Stomach (tissue), 9 donors: Measurements from ENCODE around the gene SOX6. TPM values are rescaled to one million over a fixed set of nuclear protein-coding genes. Genes with fewer than 3 reads are reported as not detected.

Source experiments
- DNase-seq, 2 donors: peaks; one replicate each; pipeline versions ENCODE4 v3.0.0 to v3.0.0-alpha.2; 2013 to 2019
- H3K27ac ChIP-seq, 5 donors: fragments of 200-600 bp in 4 of 5; sonication (generic) in 4 of 5; one replicate each; pipeline ENCODE4 v1.5.1; 2013 to 2019; ENCODE audit warnings: mild to moderate bottlenecking in 1 of 5, moderate library complexity in 1 of 5
- H3K27me3 ChIP-seq, 3 donors: fragments of 200-600 bp; sonication (generic); one replicate each; pipeline ENCODE4 v1.5.1; 2017 to 2019; ENCODE audit warnings: mixed run types in 1 of 3
- H3K36me3 ChIP-seq, 4 donors: fragments of 200-600 bp; sonication (generic); 1 replicate in 3 of 4; 2 replicates in 1 of 4; pipeline ENCODE4 v1.5.1; 2016 to 2019
- H3K4me1 ChIP-seq, 4 donors: fragments of 200-600 bp; sonication (generic); one replicate each; pipeline ENCODE4 v1.5.1; 2016 to 2019
- H3K4me3 ChIP-seq, 4 donors: fragments of 200-600 bp; sonication (generic) in 3 of 4; one replicate each; pipeline ENCODE4 v1.5.1; 2016 to 2019; ENCODE audit warnings: mild to moderate bottlenecking in 1 of 4
- H3K9me3 ChIP-seq, 4 donors: fragments of 200-600 bp; sonication (generic); one replicate each; pipeline ENCODE4 v1.5.1; 2016 to 2019
- EP300 ChIP-seq: sonication (generic); formaldehyde crosslinking; IDR thresholded peaks from one replicate; pipeline ENCODE4 v1.6.1; 2017; ENCODE audit warnings: antibody characterized with exemption
- POLR2A ChIP-seq, 4 donors: fragments of 450-650 bp; IDR thresholded peaks; one replicate each; pipeline ENCODE4 v1.6.1; 2016; ENCODE audit warnings: antibody characterized with exemption in 4 of 4, control low read depth in 2 of 4, mild to moderate bottlenecking in 1 of 4, moderate library complexity in 1 of 4
- POLR2AphosphoS5 ChIP-seq, 3 donors: sonication (generic); formaldehyde crosslinking; IDR thresholded peaks; one replicate each; pipeline ENCODE4 v1.6.1; 2016; ENCODE audit warnings: antibody characterized with exemption in 3 of 3
- WGBS, 5 donors: extraction: QIAGEN DNeasy Blood & Tissue Kit in 3 of 5; methylation state at CpG; one replicate each; pipeline versions ENCODE4 v1.1.5 to v1.1.7; 2013 to 2018; 5-methylcytosine and 5-hydroxymethylcytosine counted together
- intact Hi-C: fragments of 100-400 bp; cut with DNase I; formaldehyde crosslinking; loops from one replicate; pipeline ENCODE4 v1.15.1; 2023; ENCODE audit warnings: low total_unique reads
- polyA plus RNA-seq, 3 donors: library from polyadenylated mRNA; stranded (reverse); fragments of 200-250 nt; gene quantifications; one replicate each; pipeline ENCODE4 v1.2.3, GENCODE V29; 2013
- total RNA-seq, 5 donors: library from RNA; depleted of rRNA; stranded (reverse); fragments of >200 nt; gene quantifications; one replicate each; pipeline versions ENCODE4 v1.1.0 to v1.2.3, GENCODE V29; 2014 to 2016
- TF ChIP-seq, protein P1 (sequence below), 7 experiments: fragments of 450-650 bp in 4 of 7; fragments of 200-600 bp in 3 of 7; sonication (generic) in 3 of 7; IDR thresholded peaks; one replicate each; pipeline ENCODE4 v1.5.1; 2016 to 2019; ENCODE audit warnings: antibody characterized with exemption in 7 of 7, control low read depth in 2 of 7, mild to moderate bottlenecking in 1 of 7
- donor health status: healthy with polysubstance abuse.
- donor health status: Bipolar disorder and iron deficiency.
- donor health status: healthy.

SOX6 gene
- total and polyA plus RNA-seq, 8 donors: 1.2 to 13.6 (median 4.5) TPM

DNA sequence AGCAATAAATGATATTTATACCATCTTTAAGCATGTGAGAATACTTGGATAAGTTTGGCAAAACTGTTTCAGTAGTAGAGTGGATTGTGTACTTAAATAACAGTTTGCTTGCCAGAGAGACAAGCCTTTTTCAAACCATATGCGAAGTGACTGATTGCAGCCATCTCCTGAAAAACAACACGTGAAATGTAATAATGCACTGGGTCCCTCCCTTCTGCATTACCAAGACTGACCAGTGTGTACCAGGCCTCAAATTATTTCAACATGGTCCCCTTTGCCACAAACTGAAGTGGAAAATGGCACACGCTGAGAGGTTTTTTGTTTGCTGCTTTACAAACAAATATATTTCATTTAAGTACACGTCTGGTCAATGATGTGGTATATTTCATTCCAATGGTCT lies 337.4 kb downstream of the SOX6 start:
- 86 to 92% (median 89%) methylated on average over 4 of the region's 4 CpGs for WGBS, 5 donors
- Histone ChIP-seq H3K4me1 (no peaks in the 10 kb centered on the region), H3K27ac (no peak overlapping the region), H3K36me3 (no peaks in the 10 kb centered on the region), H3K27me3 (no peaks in the 10 kb centered on the region), H3K4me3 (no peak overlapping the region), H3K9me3 (no peaks in the 10 kb centered on the region)
- DNase-seq: no peak
- intact Hi-C loops: no loop called here
- TF ChIP-seq POLR2A (IDR thresholded peaks at IDR 0.05) (no peak), EP300 (no peak), POLR2AphosphoS5 (IDR thresholded peaks at IDR 0.05) (no peak)
- TF ChIP-seq, protein P1, sequence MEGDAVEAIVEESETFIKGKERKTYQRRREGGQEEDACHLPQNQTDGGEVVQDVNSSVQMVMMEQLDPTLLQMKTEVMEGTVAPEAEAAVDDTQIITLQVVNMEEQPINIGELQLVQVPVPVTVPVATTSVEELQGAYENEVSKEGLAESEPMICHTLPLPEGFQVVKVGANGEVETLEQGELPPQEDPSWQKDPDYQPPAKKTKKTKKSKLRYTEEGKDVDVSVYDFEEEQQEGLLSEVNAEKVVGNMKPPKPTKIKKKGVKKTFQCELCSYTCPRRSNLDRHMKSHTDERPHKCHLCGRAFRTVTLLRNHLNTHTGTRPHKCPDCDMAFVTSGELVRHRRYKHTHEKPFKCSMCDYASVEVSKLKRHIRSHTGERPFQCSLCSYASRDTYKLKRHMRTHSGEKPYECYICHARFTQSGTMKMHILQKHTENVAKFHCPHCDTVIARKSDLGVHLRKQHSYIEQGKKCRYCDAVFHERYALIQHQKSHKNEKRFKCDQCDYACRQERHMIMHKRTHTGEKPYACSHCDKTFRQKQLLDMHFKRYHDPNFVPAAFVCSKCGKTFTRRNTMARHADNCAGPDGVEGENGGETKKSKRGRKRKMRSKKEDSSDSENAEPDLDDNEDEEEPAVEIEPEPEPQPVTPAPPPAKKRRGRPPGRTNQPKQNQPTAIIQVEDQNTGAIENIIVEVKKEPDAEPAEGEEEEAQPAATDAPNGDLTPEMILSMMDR (IDR thresholded peaks at IDR 0.05): no peak

DNA sequence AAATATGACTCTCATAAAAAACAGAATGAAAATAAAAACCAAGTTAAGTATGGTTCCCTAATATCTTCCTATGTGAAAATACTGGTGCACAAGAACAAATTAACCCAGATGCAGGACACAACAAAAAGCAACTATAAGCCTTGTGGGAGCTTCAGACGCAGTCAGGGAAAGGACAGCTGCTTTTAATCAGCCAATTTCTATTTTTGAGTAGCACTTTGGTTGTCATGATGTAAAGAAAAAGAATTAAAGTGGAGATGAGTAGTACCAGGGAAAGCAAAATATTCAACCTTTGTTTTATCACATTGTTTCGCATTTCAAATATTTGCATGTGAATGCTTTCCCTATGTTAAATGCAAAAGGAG lies 339.9 kb downstream of the SOX6 start:
- H3K4me1 ChIP-seq: no peaks in the 10 kb centered on the region
- H3K27ac ChIP-seq: no peak overlapping the region
- TF ChIP-seq EP300: no peak
- TF ChIP-seq, protein P1 (IDR thresholded peaks at IDR 0.05): no peak
- TF ChIP-seq POLR2A (IDR thresholded peaks at IDR 0.05): no peak
- TF ChIP-seq POLR2AphosphoS5 (IDR thresholded peaks at IDR 0.05): no peak
- no peaks in the 10 kb centered on the region for H3K27me3 ChIP-seq
- no peaks in the 10 kb centered on the region for H3K36me3 ChIP-seq
- 92 to 95% (median 94%) methylated on average over 2 of the region's 2 CpGs for WGBS, 5 donors
- intact Hi-C loops: no loop called here
- no peak overlapping the region for H3K4me3 ChIP-seq
- no peak for DNase-seq
- H3K9me3 ChIP-seq: no peaks in the 10 kb centered on the region

DNA sequence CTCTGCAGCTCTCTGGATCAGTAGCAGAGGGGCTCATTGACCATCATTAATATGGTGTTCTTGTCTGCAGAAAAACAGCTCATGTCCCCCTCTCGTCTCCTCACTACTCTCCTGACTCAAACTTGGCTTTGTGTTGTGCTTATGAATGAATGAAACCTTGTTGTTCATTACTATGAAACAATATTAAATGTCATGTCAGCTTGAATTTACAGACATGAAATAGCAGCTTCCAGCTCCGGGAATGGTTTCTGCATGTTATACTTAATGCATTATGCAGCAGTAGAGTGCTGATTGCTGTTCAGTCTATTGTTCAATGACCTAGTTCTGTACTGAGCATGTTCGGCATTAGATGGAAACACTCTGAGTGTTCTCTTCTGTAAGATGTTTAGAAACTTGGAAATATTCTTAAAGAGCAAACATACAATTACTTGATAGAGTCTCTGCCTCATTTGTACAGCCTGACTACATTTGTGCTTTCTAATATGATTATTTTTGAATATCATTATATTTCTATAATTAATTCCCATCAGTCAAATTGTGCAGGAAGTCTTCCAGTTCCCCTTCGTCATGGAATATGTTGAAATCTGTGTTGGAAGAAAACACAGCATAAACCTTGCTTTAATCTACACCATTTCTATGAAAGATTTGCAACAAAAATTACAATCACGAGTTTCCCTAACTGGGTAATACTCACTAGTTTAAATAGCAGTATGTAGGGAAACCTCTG lies 340.4 kb downstream of the SOX6 start:
- Histone ChIP-seq H3K36me3 (no peaks in the 10 kb centered on the region), H3K27ac (no peak overlapping the region), H3K4me3 (no peak overlapping the region), H3K9me3 (no peaks in the 10 kb centered on the region), H3K27me3 (no peaks in the 10 kb centered on the region), H3K4me1 (no peaks in the 10 kb centered on the region)
- intact Hi-C loops: no loop called here
- no peak for DNase-seq
- whole genome bisulfite sequencing, 5 donors: 80 to 94% (median 87%) methylated on average over 5 of the region's 5 CpGs
- TF ChIP-seq POLR2AphosphoS5 (IDR thresholded peaks at IDR 0.05): no peak
- no peak for TF ChIP-seq POLR2A (IDR thresholded peaks at IDR 0.05)
- TF ChIP-seq, protein P1 (IDR thresholded peaks at IDR 0.05): no peak
- no peak for TF ChIP-seq EP300

DNA sequence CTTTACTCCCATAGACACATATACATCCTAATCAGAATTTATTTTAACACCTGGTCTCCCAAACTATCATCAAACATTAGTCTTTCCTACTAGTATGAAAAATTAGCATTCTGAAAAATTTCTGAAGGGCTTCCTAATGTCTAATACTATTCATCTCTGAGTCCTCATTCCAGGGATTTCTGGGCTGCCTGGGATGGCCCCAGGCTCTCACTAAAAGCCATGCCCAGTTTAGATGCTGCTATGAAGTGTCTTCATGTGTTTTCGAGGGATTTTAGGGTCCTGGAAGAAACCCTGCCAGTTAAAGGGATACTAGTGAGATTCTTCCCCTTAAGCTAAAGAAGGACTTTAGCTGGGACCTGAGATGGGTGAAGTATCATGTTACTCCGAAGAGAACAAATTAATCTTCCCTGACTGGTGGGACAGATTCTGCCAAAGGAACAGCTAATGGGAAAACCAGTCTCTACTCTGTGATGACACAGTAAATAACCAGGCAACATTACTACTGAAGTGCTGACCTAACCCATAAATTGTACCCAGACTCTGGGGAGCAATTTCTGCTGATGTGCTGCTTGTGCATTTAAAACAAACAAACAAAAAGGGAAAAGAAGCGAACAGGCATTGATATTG lies 342.6 kb downstream of the SOX6 start:
- 47 to 77% (median 69%) methylated on average over 3 of the region's 3 CpGs for WGBS, 5 donors
- DNase-seq: no peak
- intact Hi-C loops: no loop called here
- no peak for TF ChIP-seq EP300
- TF ChIP-seq POLR2A (IDR thresholded peaks at IDR 0.05): no peak
- no peak for TF ChIP-seq POLR2AphosphoS5 (IDR thresholded peaks at IDR 0.05)
- TF ChIP-seq, protein P1 (IDR thresholded peaks at IDR 0.05): no peak
- H3K36me3 ChIP-seq: no peaks in the 10 kb centered on the region
- H3K9me3 ChIP-seq: no peaks in the 10 kb centered on the region
- H3K27me3 ChIP-seq: no peaks in the 10 kb centered on the region
- H3K4me1 ChIP-seq: no peaks in the 10 kb centered on the region
- no peak overlapping the region for H3K27ac ChIP-seq
- H3K4me3 ChIP-seq: no peak overlapping the region
